Measurements from ENCODE around the gene SH3GL1.

The SH3GL1 gene

GRCh38 chr19:4323692-4324091 is 76.7 kb downstream of the SH3GL1 start:
- DNase-seq (ENCODE audit: insufficient read length, low spot score) (no peak), FAIRE-seq (no peak)
- TF ChIP-seq SPI1 (IDR thresholded peaks at IDR 0.05; ENCODE audit: low read depth, low read length) = no peak
- TF ChIP-seq POLR2AphosphoS5 (IDR thresholded peaks at IDR 0.05; ENCODE audit: low read depth, low read length) = no peak
- no peak for TF ChIP-seq TAF1 (IDR thresholded peaks at IDR 0.05; ENCODE audit: low read depth, low read length)
- TF ChIP-seq POLR2A (IDR thresholded peaks at IDR 0.05; ENCODE audit: low read depth, low read length) = no peak
- TF ChIP-seq POU2F2 (IDR thresholded peaks at IDR 0.05; ENCODE audit: low read depth, low read length) = no peak
- no peak for TF ChIP-seq PAX5 (IDR thresholded peaks at IDR 0.05; ENCODE audit: insufficient read depth, low read length, severe bottlenecking)

DNA sequence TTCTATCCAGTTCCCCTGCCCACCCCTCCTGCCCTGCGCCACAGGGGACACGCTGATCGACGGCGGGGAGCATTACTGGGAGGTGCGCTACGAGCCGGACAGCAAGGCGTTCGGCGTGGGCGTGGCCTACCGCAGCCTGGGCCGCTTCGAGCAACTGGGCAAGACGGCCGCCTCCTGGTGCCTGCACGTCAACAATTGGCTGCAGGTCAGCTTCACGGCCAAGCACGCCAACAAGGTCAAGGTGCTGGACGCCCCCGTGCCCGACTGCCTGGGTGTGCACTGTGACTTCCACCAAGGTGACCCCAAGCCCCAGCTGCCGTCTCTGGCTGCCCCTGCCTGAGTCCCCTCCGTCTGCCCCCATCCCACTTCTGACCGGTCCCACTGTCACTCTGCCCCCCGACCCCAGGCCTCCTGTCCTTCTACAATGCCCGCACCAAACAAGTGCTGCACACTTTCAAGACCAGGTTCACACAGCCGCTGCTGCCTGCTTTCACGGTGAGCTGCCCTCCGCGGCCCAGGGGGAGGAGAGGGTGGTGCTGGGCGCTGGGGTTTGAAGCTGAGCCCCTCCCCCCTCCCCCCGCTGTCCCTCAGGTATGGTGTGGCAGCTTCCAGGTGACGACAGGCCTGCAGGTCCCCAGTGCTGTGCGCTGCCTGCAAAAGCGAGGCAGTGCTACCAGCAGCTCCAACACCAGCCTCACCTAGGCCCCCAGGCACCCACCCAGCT is 77.2 kb downstream of the SH3GL1 start:
- FAIRE-seq = no peak
- DNase-seq (ENCODE audit: insufficient read length, low spot score) = no peak
- TF ChIP-seq POLR2AphosphoS5 (IDR thresholded peaks at IDR 0.05; ENCODE audit: low read depth, low read length) = no peak
- no peak for TF ChIP-seq POU2F2 (IDR thresholded peaks at IDR 0.05; ENCODE audit: low read depth, low read length)
- no peak for TF ChIP-seq SPI1 (IDR thresholded peaks at IDR 0.05; ENCODE audit: low read depth, low read length)
- no peak for TF ChIP-seq PAX5 (IDR thresholded peaks at IDR 0.05; ENCODE audit: insufficient read depth, low read length, severe bottlenecking)
- no peak for TF ChIP-seq POLR2A (IDR thresholded peaks at IDR 0.05; ENCODE audit: low read depth, low read length)
- no peak for TF ChIP-seq TAF1 (IDR thresholded peaks at IDR 0.05; ENCODE audit: low read depth, low read length)

DNA sequence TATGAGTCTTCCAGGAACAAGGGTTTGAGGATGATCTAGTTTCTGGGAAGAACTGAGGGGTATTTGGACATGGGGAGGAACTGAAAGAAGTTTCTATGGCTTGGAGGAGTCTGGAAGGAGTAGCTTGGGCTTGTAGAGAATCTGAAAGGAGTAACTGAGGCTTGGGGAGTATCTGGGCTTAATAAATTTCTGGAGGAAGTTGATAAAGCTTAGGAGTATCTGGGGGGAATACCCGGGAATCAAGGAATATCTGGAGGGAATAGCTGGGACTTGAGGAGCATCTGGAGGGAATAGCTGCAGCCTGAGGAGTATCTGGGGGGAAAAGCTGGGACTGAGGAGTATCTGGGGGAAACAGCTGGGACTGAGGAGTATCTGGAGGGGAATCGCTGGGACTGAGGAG is 79.9 kb downstream of the SH3GL1 start:
- no peak for TF ChIP-seq PAX5 (IDR thresholded peaks at IDR 0.05; ENCODE audit: insufficient read depth, low read length, severe bottlenecking)
- no peak for TF ChIP-seq SPI1 (IDR thresholded peaks at IDR 0.05; ENCODE audit: low read depth, low read length)
- FAIRE-seq (no peak), DNase-seq (ENCODE audit: insufficient read length, low spot score) (no peak)

GRCh38 chr19:4319067-4319718 is 81.2 kb downstream of the SH3GL1 start:
- FAIRE-seq (no peak), DNase-seq (ENCODE audit: insufficient read length, low spot score) (no peak)
- TF ChIP-seq TAF1 (IDR thresholded peaks at IDR 0.05; ENCODE audit: low read depth, low read length) (no peak), POU2F2 (IDR thresholded peaks at IDR 0.05; ENCODE audit: low read depth, low read length) (no peak), SPI1 (IDR thresholded peaks at IDR 0.05; ENCODE audit: low read depth, low read length) (no peak), POLR2A (IDR thresholded peaks at IDR 0.05; ENCODE audit: low read depth, low read length) (no peak)

- TF ChIP-seq POLR2A (IDR thresholded peaks at IDR 0.05; ENCODE audit: low read depth, low read length) (no peak), POU2F2 (IDR thresholded peaks at IDR 0.05; ENCODE audit: low read depth, low read length) (no peak), POLR2AphosphoS5 (IDR thresholded peaks at IDR 0.05; ENCODE audit: low read depth, low read length) (no peak), TAF1 (IDR thresholded peaks at IDR 0.05; ENCODE audit: low read depth, low read length) (no peak), SPI1 (IDR thresholded peaks at IDR 0.05; ENCODE audit: low read depth, low read length) (no peak), PAX5 (IDR thresholded peaks at IDR 0.05; ENCODE audit: insufficient read depth, low read length, severe bottlenecking) (no peak)
- DNase-seq (ENCODE audit: insufficient read length, low spot score) = no peak
- FAIRE-seq = no peak
Measured at GRCh38 chr19:4318460-4318859, 81.9 kb downstream of the SH3GL1 start.

GRCh38 chr19:4316956-4317355 is 83.4 kb downstream of the SH3GL1 start:
- no peak for TF ChIP-seq POLR2A (IDR thresholded peaks at IDR 0.05; ENCODE audit: low read depth, low read length)
- TF ChIP-seq POU2F2 (IDR thresholded peaks at IDR 0.05; ENCODE audit: low read depth, low read length) = no peak
- no peak for TF ChIP-seq POLR2AphosphoS5 (IDR thresholded peaks at IDR 0.05; ENCODE audit: low read depth, low read length)
- no peak for TF ChIP-seq SPI1 (IDR thresholded peaks at IDR 0.05; ENCODE audit: low read depth, low read length)
- no peak for TF ChIP-seq TAF1 (IDR thresholded peaks at IDR 0.05; ENCODE audit: low read depth, low read length)
- no peak for TF ChIP-seq PAX5 (IDR thresholded peaks at IDR 0.05; ENCODE audit: insufficient read depth, low read length, severe bottlenecking)
- FAIRE-seq = no peak
- no peak for DNase-seq (ENCODE audit: insufficient read length, low spot score)

DNA sequence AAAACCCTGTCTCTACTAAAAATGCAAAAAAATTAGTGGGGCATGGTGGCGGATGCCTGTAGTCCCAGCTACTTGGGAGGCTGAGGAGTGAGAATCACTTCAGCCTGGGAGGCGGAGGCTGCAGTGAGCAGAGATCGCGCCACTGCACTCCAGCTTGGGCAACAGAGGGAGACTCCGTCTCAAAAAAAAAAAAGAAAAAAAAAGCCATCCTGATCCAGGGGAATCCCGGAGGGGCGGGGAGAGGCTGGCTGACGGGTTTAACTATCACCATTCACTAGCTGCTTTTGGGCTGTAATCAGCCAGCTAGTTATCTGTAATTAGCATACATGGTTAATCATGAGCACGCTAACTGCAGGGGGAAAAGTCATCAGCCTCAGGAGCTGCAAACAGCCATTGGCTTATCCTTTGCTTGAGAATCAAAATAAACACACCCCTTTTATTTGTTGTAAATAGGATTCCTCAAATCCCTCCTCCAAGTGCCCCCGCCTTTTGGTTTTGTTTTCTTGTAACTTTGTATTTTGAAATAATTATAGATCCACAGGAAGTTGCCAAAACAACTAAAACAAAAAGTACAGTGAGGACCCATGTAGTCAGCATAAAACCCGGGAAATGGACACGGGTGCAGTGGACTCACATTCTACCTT is 86.4 kb downstream of the SH3GL1 start:
- DNase-seq (ENCODE audit: insufficient read length, low spot score) (no peak), FAIRE-seq (no peak)
- TF ChIP-seq PAX5 (IDR thresholded peaks at IDR 0.05; ENCODE audit: insufficient read depth, low read length, severe bottlenecking) (no peak), POU2F2 (IDR thresholded peaks at IDR 0.05; ENCODE audit: low read depth, low read length) (no peak), SPI1 (IDR thresholded peaks at IDR 0.05; ENCODE audit: low read depth, low read length) (no peak), POLR2A (IDR thresholded peaks at IDR 0.05; ENCODE audit: low read depth, low read length) (no peak), POLR2AphosphoS5 (IDR thresholded peaks at IDR 0.05; ENCODE audit: low read depth, low read length) (no peak), TAF1 (IDR thresholded peaks at IDR 0.05; ENCODE audit: low read depth, low read length) (no peak)
